Spleen (tissue), 7 donors: Measurements from ENCODE around the gene SEBOX.

Experiments
- POLR2A ChIP-seq, 3 donors: fragments of 450-650 bp; IDR thresholded peaks; one replicate each; pipeline ENCODE4 v1.5.1; 2017; ENCODE audit warnings: antibody characterized with exemption in 3 of 3, mild to moderate bottlenecking in 1 of 3
- POLR2AphosphoS5 ChIP-seq, 3 donors: sonication (generic); formaldehyde crosslinking; IDR thresholded peaks; one replicate each; pipeline ENCODE4 v1.5.1; 2017; ENCODE audit warnings: antibody characterized with exemption in 3 of 3
- TF ChIP-seq, protein P1 (sequence below), 11 experiments: fragments of 200-600 bp in 7 of 11; fragments of 450-650 bp in 4 of 11; sonication (generic) in 4 of 11; IDR thresholded peaks in 8 of 11; conservative IDR thresholded peaks in 3 of 11; 1 replicate in 7 of 11; 2 replicates in 4 of 11; pipeline versions ENCODE4 v1.4.0 to v1.8.0; 2016 to 2021; ENCODE audit warnings: antibody characterized with exemption in 11 of 11, inconsistent platforms in 4 of 11, mild to moderate bottlenecking in 1 of 11
- donor health status: DM: no; HTN: no; CAD: no; lungs with moderate emphysema.
- donor health status: DM: no; HTN: no; CAD: no.
- donor health status: DM: no; HTN: no; CAD: no.

DNA sequence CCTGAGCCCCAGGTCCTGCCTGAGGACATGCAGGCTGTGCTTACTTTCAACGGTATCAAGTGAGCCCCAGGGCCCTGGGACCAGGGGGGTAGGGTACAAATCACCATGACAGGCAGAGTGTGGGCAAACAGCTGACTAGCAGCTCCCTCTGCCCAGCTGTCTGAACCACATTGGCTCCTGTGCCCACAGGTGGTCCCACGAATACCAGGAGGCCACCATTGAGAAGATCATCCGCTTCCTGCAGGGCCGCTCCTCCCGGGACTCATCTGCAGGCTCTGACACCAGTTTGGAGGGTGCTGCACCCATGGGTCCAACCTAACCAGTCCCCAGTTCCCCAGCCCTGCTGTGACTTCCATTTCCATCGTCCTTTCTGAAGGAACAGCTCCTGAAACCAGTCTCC, 31.0 kb upstream of the SEBOX start:
- TF ChIP-seq POLR2AphosphoS5 (IDR thresholded peaks at IDR 0.05) (peak in 1 of 3 donors; percentile 18), POLR2A (IDR thresholded peaks at IDR 0.05) (no peak)
- TF ChIP-seq, protein P1, sequence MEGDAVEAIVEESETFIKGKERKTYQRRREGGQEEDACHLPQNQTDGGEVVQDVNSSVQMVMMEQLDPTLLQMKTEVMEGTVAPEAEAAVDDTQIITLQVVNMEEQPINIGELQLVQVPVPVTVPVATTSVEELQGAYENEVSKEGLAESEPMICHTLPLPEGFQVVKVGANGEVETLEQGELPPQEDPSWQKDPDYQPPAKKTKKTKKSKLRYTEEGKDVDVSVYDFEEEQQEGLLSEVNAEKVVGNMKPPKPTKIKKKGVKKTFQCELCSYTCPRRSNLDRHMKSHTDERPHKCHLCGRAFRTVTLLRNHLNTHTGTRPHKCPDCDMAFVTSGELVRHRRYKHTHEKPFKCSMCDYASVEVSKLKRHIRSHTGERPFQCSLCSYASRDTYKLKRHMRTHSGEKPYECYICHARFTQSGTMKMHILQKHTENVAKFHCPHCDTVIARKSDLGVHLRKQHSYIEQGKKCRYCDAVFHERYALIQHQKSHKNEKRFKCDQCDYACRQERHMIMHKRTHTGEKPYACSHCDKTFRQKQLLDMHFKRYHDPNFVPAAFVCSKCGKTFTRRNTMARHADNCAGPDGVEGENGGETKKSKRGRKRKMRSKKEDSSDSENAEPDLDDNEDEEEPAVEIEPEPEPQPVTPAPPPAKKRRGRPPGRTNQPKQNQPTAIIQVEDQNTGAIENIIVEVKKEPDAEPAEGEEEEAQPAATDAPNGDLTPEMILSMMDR (IDR thresholded peaks at IDR 0.05 in 8 of 11, conservative IDR thresholded peaks at IDR 0.05 in 3 of 11), result no peak
